Activated T-cell treated with anti-CD3 and anti-CD28 coated beads for 24 hours (primary cell): ENCODE data around the gene HSPG2.

Experiments used
- DNase-seq: peaks from one replicate; pipeline ENCODE4 v3.0.0-alpha.2; 2020; ENCODE audit warnings: low read depth

HSPG2 gene

GRCh38 chr1:21861602-21862429 lies 75.3 kb downstream of the HSPG2 start:
- DNase-seq, result no peak

GRCh38 chr1:21860971-21861370 lies 76.1 kb downstream of the HSPG2 start:
- no peak for DNase-seq

- DNase-seq, result no peak
These were observed 77.4 kb downstream of the HSPG2 start for GRCh38 chr1:21859669-21860179.

DNA sequence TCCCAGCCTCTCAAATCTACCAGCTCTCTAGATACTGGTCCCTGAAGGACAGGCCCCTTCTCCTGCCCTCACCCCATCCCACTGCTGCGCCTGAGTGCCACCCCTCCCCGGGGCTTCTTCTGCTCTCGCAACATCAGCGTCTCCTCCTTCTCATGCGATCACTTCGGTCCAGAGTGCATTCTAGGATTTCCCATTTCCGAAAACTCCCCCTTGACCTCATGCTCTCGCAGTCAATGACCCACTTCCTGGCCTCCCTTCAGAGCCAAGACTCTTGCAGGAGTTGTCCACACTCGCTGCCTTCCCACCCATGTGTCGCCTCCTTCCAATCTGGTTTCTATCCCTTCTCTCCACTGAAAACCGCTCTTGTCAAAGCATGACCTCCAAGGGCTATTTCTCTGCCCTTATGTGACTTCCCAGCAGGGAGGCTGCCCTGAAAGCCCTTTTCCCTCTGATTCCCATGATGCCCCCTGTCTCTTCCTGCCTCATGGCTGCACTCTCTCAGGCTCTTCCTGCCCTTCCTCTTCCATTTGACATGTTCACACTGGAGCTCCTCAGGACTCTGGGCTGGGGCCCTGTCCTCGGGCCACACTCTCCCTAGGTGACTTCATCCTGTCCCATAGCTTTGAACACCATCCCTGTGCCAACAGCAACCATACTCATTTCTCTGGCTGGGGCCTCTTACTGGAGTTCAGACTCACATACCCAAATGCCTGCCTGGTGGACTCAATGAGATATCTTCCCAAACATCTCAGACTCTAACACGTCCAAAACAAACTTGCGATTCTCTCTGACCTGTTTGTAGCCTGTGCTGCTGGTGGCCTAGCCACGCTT lies 79.1 kb downstream of the HSPG2 start:
- no peak for DNase-seq

- no peak for DNase-seq
These were observed 79.8 kb downstream of the HSPG2 start for GRCh38 chr1:21857142-21857839.

- DNase-seq, result no peak
These were observed 81.6 kb downstream of the HSPG2 start for GRCh38 chr1:21855257-21856096.

DNA sequence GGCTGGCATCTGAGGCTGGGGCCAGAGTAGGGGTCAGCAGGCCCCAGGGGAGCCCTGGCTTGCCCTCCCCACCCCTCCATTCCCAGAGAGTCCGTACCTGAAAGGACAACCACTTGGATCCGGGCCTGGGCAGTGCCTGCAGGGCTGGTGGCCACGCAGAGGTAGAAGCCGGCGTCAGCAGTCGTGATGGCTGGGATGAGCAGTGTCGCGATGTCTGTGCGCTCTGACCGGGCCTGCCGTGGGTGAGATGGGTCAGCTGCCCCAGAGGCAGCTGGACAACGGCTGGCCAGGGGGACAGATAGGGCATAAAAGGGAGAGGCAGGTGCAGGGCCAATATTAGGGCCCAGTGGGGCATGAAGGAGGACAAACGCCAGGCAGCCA lies 82.4 kb downstream of the HSPG2 start:
- no peak for DNase-seq

GRCh38 chr1:21854090-21854750 lies 82.9 kb downstream of the HSPG2 start:
- no peak for DNase-seq

GRCh38 chr1:21853131-21853427 lies 84.0 kb downstream of the HSPG2 start:
- DNase-seq, result no peak

GRCh38 chr1:21852282-21853130 lies 84.6 kb downstream of the HSPG2 start:
- DNase-seq, result no peak

DNA sequence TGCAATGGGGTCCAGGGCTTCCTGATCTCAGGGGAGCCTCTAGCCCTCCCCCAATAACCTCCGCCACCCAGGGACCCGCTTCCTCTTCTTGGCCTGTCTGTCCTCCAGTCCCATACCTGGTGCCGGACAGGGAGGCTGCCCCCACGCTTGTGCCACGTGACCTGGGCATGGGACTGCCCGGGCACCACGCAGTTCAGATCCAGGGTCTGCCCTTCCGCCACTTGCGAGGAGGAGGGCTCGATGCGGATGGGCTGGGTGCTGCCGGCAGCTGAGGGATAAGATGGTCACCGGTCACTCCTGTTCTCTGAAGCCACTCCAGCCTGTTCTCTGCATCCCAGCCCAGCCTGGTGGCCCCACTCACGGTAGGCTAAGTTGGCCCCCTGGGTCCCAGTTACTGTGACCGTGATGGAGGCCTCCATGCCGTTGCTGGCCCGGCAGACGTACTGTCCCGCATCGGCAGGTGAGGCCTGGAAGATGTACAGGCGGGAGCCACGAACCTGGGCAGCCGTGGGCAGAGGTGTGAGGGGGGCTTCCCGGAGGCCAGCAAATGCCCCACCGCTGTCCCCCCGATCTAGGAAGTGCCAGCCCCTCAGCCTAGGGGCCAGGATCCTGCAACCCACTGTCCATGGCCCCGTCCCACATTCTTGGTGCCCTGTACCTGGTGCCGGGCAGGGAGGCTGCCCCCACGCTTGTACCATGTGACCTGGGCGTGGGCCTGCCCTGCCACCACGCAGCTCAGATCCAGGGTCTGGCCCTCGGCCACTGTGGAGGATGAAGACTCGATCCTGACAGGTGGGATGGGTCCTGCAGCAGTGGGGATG lies 85.5 kb downstream of the HSPG2 start:
- DNase-seq, result no peak

DNA sequence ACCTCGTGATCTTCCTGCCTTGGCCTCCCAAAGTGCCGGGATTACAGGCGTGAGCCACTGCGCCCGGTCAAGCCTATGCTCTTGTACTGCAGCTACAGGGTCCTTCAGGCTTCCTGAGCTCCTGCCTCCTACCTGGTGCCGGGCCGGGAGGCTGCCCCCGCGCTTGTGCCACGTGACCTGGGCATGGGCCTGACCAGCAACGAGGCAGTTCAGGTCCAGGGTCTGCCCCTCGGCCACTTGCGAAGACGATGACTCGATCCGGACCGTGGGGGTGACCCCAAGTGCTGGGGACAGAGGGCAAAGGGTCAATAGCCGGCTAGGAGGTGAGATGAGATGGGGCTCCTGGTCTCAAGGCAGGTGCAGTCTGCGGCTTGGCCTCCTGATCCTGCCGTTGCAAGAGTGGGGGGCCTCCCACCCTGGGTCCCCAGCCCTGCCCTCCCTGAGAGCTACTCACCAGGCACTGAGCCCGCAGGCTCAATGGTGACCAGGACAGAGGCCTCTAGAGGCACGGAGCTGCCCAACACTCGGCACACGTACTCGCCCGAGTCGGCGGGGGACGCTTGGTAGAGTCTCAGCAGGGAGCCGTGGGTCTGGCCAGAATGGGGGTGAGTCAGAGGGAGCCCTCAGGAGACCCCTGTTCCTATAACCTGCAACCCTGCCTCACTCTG lies 87.1 kb downstream of the HSPG2 start:
- no peak for DNase-seq

DNA sequence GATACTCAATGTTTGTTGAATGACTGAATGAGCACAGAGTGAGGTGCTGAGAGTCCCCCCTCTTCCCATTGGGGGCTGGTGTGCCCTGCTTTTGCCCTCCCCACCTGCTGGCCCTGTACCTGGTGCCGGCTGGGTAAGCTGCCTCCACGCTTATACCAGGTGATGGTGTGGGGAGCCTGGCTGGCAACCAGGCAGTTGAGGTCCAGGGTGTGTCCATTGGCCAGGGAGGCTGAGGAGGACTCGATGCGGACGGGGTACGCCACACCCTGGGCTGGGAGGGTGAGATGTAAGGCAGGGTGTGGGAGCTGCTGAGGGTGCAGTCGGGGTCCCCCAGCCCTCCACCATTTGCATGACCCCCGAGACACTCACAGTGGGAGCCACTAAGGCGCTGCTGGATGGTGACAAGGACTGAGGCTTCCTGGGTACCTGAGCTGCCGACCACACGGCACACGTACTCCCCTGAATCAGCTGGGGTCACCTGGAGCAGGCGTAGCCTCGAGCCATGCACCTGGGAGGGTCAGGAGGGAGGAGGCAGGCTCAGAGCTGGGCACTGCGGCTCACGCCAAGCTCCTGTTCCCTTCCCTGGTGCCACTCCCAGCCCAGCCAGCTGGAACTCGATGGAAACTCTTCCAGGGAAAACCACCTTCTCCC lies 88.5 kb downstream of the HSPG2 start:
- no peak for DNase-seq

- no peak for DNase-seq
These were observed 89.6 kb downstream of the HSPG2 start for GRCh38 chr1:21847223-21848205.

DNA sequence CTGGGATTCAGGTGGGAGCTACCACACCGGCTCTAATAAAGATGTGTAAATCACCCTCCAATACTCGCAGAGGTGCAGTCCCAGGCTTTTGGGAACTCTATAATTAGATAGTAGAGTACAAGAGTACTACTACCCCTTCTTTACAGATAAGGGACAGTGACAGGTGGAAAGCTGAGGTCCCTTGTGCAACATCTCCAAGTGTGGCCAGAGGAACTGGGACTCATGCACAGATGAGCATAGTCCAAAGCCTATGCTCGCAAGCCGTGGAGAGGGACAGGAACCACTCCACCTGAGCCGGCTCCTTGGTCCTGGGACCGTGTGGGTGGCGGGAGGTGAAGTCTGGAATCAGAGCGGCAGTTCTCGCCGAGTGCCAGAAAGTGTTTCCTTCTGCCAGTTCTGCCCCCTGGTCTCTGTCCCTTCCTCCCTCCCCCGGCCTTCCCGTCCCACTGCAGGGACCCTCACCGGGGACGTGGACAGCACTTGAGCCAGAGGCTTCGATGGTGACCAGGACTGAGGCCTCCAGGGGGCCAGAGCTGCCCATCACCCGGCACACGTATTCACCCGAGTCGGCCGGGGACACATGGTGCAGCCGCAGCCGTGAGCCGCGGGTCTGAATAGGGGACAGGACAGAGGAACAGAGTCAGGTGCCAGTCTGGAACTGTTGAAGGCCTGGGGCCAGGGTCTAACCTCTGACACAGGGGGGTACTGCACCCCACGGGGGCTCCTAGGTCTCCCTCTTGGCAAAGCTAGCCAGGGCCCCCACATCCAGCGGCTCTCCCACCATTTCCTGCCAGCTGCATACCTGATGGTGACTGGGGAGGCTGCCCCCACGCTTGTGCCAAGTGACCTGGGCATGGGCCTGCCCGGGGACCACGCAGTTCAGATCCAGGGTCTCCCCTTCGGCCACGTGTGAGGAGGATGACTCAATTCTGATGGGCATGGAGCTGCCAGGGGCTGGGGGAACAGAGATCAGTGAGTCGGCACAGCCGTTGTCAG lies 91.2 kb downstream of the HSPG2 start:
- DNase-seq, result no peak

DNA sequence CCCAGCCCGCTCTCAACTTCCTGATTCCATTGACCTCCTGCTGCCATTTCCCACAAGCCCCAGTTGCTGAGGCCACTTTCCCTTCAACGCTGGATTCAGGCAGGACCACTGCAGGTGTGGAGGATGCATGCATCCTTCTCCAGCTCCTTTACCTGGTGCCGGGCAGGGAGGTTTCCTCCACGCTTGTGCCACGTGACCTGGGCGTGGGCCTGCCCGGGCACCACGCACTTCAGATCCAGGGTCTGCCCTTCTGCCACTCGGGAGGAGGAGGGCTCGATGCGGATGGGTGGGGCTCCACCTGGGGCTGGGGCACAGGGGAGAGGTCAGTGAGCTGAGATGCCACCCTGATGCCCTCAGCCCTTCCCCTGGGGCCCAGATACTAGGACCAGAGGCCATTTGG lies 93.1 kb downstream of the HSPG2 start:
- no peak for DNase-seq
